Duodenal mucosa (tissue), 2 donors: ENCODE measurements around the gene ZNF587B.
A peak's percentile ranks its signal among the peaks of the same experiment; 100 is the strongest.
"Not testable (repeated sequence)": the region's sequence is repeated elsewhere in the genome, so short reads cannot be mapped to it uniquely, and the experiment has no call there.

Experiments used
- H3K27ac ChIP-seq: one replicate; pipeline ENCODE4 v1.7.0; 2013; ENCODE audit warnings: low read depth, low read length
- H3K27me3 ChIP-seq, 2 donors: one replicate each; pipeline ENCODE4 v1.7.0; 2013; ENCODE audit warnings: low read length in 2 of 2, control low read depth in 1 of 2; ENCODE audit not compliant: insufficient read depth in 2 of 2, control insufficient read depth in 1 of 2
- H3K36me3 ChIP-seq, 2 donors: one replicate each; pipeline ENCODE4 v1.7.0; 2013; ENCODE audit warnings: low read length in 2 of 2, control low read depth in 1 of 2; ENCODE audit not compliant: insufficient read depth in 2 of 2, control insufficient read depth in 1 of 2
- H3K4me1 ChIP-seq, 2 donors: one replicate each; pipeline ENCODE4 v1.7.0; 2013; ENCODE audit warnings: low read length in 2 of 2, control low read depth in 1 of 2; ENCODE audit not compliant: insufficient read depth in 2 of 2, control insufficient read depth in 1 of 2
- H3K4me3 ChIP-seq, 2 donors: one replicate each; pipeline ENCODE4 v1.7.0; 2013; ENCODE audit warnings: low read length in 2 of 2, low read depth in 1 of 2
- H3K9ac ChIP-seq, 2 donors: one replicate each; pipeline ENCODE4 v1.7.0; 2013; ENCODE audit warnings: low read length in 2 of 2, low read depth in 1 of 2
- H3K9me3 ChIP-seq, 2 donors: one replicate each; pipeline ENCODE4 v1.7.0; 2013; ENCODE audit warnings: low read length in 2 of 2, control low read depth in 1 of 2; ENCODE audit not compliant: control insufficient read depth in 1 of 2

Gene ZNF587B

GRCh38 chr19:57830071-57830602 is at the start of gene ZNF587B:
Gene ZNF587B, plus strand, starts transcription at chr19:57830299. Its CDS starts 230 bp downstream, at chr19:57830529.
- Histone ChIP-seq H3K27me3 (no peaks in the 10 kb centered on the region), H3K9ac (no peak within 1 kb of the TSS), H3K9me3 (no peaks in the 10 kb centered on the region), H3K27ac (no peak within 1 kb of the TSS), H3K4me1 (no peaks in the 10 kb centered on the region), H3K36me3 (peaks cover 0 to 5% of the 10 kb centered on the region in 2 donors), H3K4me3 (peak within 1 kb of the TSS in 1 of 2 donors; percentile 5)

GRCh38 chr19:57786286-57786685 is 43.8 kb upstream of the ZNF587B start:
- H3K9me3 ChIP-seq: peaks cover 8 to 35% of the 10 kb centered on the region in 2 donors
- H3K4me1 ChIP-seq: no peaks in the 10 kb centered on the region
- H3K27me3 ChIP-seq: no peaks in the 10 kb centered on the region
- peaks cover 7 to 41% of the 10 kb centered on the region in 2 donors for H3K36me3 ChIP-seq
- H3K9ac ChIP-seq: no peak overlapping the region
- H3K27ac ChIP-seq: no peak overlapping the region
- peak overlapping the region in 1 of 2 donors; percentile 28 for H3K4me3 ChIP-seq

- Histone ChIP-seq H3K4me3 (no peak overlapping the region), H3K36me3 (peaks cover 3 to 44% of the 10 kb centered on the region in 2 donors)
Observed at GRCh38 chr19:57786906-57787305, 43.2 kb upstream of the ZNF587B start.

GRCh38 chr19:57788114-57788692 is 41.9 kb upstream of the ZNF587B start:
- Histone ChIP-seq H3K9me3 (peaks cover 7 to 30% of the 10 kb centered on the region in 2 donors), H3K4me1 (no peaks in the 10 kb centered on the region), H3K27me3 (no peaks in the 10 kb centered on the region), H3K4me3 (no peak overlapping the region), H3K36me3 (peaks cover 3 to 49% of the 10 kb centered on the region in 2 donors), H3K27ac (no peak overlapping the region), H3K9ac (no peak overlapping the region)

More at GRCh38 chr19:57786906-57787305, 43.2 kb upstream of the ZNF587B start:
- Histone ChIP-seq H3K9me3 (peaks cover 7 to 32% of the 10 kb centered on the region in 2 donors), H3K27ac (no peak overlapping the region), H3K27me3 (no peaks in the 10 kb centered on the region), H3K4me1 (no peaks in the 10 kb centered on the region), H3K9ac (no peak overlapping the region)

- H3K36me3 ChIP-seq: peaks cover 3 to 55% of the 10 kb centered on the region in 2 donors
- H3K4me1 ChIP-seq: no peaks in the 10 kb centered on the region
- H3K27ac ChIP-seq: no peak overlapping the region
- no peaks in the 10 kb centered on the region for H3K27me3 ChIP-seq
- H3K4me3 ChIP-seq: no peak overlapping the region
- no peak overlapping the region for H3K9ac ChIP-seq
- peaks cover 7 to 28% of the 10 kb centered on the region in 2 donors for H3K9me3 ChIP-seq
Observed at GRCh38 chr19:57789288-57789687, 40.8 kb upstream of the ZNF587B start.

GRCh38 chr19:57796580-57796979 is 33.5 kb upstream of the ZNF587B start:
- not testable (repeated sequence) for H3K27me3 ChIP-seq, H3K27ac ChIP-seq, H3K9ac ChIP-seq, H3K4me3 ChIP-seq, H3K4me1 ChIP-seq, H3K9me3 ChIP-seq
- H3K36me3 ChIP-seq: peaks cover 9 to 32% of the 10 kb centered on the region in 2 donors

- Histone ChIP-seq H3K4me3 (no peak overlapping the region), H3K36me3 (peaks cover 5 to 10% of the 10 kb centered on the region in 2 donors), H3K9me3 (no peaks in the 10 kb centered on the region), H3K9ac (no peak overlapping the region), H3K4me1 (peaks cover 12 to 14% of the 10 kb centered on the region in 2 donors), H3K27ac (no peak overlapping the region), H3K27me3 (no peaks in the 10 kb centered on the region)
Observed at GRCh38 chr19:57800696-57801095, 29.4 kb upstream of the ZNF587B start.

GRCh38 chr19:57802269-57802668 is 27.8 kb upstream of the ZNF587B start:
- Histone ChIP-seq H3K27ac (no peak overlapping the region), H3K36me3 (no peaks in the 10 kb centered on the region), H3K9me3 (no peaks in the 10 kb centered on the region), H3K4me3 (no peak overlapping the region), H3K27me3 (no peaks in the 10 kb centered on the region), H3K9ac (no peak overlapping the region), H3K4me1 (peaks cover 13 to 14% of the 10 kb centered on the region in 2 donors)

DNA sequence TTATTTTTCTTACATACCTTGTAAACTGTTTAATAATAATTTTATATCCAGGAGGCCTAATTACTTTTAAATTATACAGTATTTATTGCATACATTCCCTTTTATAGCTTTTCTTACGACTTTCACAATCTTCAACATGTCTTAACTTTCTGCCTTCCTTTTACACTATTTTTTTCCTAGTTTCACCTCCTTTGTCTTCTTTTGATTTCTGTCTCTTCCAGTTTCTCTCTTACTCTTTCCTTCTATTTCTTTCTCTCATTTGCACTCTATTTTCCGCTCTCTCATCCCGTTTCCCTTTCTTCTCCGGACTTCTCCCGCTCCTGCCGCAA is 26.9 kb upstream of the ZNF587B start:
- Histone ChIP-seq H3K9ac (peak overlapping the region; percentile 65 to 77), H3K27me3 (no peaks in the 10 kb centered on the region), H3K27ac (no peak overlapping the region), H3K36me3 (peaks cover 0 to 8% of the 10 kb centered on the region in 2 donors), H3K9me3 (no peaks in the 10 kb centered on the region), H3K4me1 (peaks cover 13 to 14% of the 10 kb centered on the region in 2 donors), H3K4me3 (peak overlapping the region; percentile 68 to 80)

DNA sequence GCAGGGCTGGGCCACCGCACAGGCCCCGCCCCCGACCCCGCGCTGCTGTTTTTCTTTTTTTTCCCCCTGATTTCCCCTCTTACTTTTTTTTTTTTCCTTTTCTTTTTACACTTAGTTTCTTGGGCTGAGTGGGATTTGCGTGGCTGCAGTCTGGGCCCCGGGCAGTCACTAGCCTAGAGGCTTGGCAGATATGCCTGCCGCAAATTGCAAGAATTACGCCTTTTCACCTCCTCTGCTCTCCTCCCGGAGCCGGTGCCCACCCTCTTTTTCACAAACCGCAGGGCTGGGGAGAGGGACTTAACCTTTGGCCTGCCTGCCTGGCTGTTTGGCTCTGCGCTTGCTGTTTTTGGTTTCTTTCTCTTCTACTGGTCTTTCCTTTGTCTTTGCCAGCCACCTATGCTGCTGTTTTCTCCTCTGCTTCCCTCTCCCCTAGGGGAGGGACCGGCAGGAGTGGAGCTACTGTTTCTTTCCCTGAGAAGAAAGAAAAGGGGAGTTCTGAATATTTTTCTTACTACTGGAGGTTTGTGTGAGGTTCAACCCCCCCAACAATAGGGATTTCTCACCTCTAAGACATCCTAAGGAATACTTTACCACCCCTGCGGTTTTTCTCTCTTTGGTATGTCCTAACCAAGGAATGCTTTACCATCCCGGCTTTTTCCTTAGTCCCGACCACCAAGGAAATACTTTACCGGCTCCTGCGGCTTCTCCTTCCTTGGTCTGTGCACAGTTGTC is 26.3 kb upstream of the ZNF587B start:
- H3K4me3 ChIP-seq: peak overlapping the region; percentile 68 to 80
- no peaks in the 10 kb centered on the region for H3K27me3 ChIP-seq
- peak overlapping the region; percentile 65 to 77 for H3K9ac ChIP-seq
- H3K36me3 ChIP-seq: peaks cover 0 to 12% of the 10 kb centered on the region in 2 donors
- no peaks in the 10 kb centered on the region for H3K9me3 ChIP-seq
- peak overlapping the region; percentile 34 for H3K27ac ChIP-seq
- peaks cover 13 to 14% of the 10 kb centered on the region in 2 donors for H3K4me1 ChIP-seq
